C1 segment of cervical spinal cord (tissue), 14 donors: ENCODE measurements around the gene SYTL4.
A peak's percentile ranks its signal among the peaks of the same experiment; 100 is the strongest.
"Not testable (repeated sequence)": the region's sequence is repeated elsewhere in the genome, so short reads cannot be mapped to it uniquely, and the experiment has no call there.

Source experiments
- DNase-seq, 14 donors: peaks; one replicate each; lab custom pipeline; 2025; lab: John Stamatoyannopoulos, UW

Gene SYTL4

GRCh38 chrX:100731441-100732281 lies at the start of gene SYTL4:
SYTL4 (minus strand) TSS chrX:100732121; CDS start chrX:100702037, 30,084 bp downstream.
- peak in 4 of 14 donors; percentile 0 to 23 (median 3) for DNase-seq

- DNase-seq: not testable (repeated sequence)
Measured at GRCh38 chrX:100769439-100769838, 37.5 kb upstream of the SYTL4 start.

DNA sequence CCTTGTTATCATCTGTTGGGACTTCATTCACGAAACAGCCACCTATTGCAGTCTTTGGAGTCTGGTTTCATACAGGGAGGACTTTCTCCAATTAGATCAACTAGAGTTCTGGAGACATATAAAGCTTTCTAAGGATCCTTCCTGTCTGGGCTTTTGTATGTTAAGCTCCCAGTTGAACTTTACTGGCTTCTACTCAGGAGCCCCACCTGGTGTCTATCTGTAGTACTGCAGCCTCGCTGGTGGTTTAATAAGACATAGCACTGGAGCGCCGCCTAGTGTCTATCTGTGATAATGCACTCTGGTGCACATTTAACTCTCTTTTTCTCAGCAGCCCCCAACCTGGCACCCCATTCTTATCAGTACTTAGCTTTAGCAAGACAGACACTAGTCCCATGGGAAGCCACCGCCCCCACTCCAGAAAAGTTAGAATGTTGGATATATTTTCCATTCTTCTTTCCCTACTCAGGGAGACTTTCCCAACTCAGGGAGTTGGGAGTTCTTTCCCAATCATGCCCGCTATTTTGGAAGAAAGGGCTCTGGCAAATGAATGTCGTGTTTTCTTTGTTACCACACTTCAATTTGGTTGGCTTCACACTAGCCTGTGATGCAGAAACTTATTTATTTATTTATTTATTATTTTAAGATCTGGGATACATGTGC lies 36.9 kb upstream of the SYTL4 start:
- DNase-seq: peak in 8 of 14 donors; percentile 6 to 60 (median 19)

- no peak for DNase-seq
Measured at GRCh38 chrX:100750883-100751282, 19.0 kb upstream of the SYTL4 start.

GRCh38 chrX:100748108-100748507 lies 16.2 kb upstream of the SYTL4 start:
- DNase-seq: no peak

DNA sequence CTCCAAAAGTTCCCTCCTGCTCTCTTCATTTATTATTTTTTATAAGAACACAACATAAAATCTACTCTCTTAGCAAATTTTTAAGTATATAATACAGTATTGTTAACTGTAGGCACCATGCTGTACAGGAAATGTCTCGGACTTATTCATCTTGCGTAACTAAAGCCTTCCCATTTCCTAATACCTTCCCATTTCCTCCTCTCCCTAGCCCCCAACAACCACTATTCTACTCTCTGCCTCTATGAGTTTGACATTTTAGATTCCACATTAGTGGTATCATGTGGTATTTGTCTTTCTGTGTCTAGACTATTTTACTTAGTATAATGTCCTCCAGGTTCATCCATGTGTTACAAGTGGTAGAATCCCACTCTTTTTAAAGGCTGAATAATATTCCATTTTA lies 15.8 kb upstream of the SYTL4 start:
- DNase-seq: no peak

DNA sequence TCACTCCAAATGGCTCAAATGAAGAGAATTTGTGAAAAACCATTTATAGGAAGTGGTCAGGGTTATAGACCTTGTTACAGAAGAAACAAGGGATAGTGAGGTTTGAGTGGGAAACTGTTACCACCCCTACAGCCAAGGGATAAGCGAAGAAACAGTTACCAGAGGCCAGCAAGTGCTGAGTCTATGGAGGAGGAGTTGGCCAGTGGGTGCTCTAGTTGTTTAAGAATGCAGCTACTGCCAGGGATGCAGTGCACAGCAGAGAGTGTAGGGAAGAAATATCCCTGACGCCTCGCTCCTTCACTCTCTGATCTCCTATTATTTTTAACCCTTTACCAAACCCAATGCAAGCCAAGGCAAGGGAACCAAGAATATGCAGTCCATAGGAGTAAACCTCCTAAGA lies 15.2 kb upstream of the SYTL4 start:
- DNase-seq: no peak

DNA sequence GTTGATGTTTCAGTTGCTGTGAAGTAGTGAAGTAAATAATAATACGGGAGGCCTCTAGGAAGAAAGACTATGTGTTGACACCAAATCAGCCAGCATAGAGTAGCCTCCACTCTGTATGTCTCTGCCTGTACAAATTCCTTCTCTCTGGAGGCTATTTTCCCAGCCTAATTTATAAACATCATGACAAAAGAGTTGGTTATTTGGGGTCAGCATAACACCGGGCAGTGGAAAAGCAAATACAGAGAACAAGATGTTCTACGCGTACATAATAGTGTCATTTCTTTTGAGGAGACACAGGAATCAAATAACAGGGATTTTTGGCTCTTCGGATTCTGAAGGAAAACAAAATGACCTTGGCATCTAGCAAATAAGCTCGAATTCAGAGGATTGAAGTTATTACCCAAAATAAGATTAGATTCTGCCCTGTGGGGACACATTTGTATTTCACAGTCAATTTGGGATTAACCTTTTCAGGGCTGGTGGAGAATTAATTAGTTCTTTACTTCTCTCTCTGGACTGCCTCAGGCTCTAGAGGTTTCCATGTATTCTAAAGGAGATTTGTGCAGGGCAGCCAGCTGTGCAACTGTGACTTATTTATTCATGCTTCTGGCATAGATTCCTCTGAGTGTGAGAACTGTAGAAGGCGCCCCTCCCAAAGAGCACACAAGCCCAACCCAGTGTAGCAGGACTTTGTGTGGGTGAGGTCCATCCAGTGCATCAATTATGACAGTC lies 14.1 kb upstream of the SYTL4 start:
- DNase-seq: peak in 1 of 14 donors; percentile 3

GRCh38 chrX:100745205-100745604 lies 13.3 kb upstream of the SYTL4 start:
- no peak for DNase-seq

DNA sequence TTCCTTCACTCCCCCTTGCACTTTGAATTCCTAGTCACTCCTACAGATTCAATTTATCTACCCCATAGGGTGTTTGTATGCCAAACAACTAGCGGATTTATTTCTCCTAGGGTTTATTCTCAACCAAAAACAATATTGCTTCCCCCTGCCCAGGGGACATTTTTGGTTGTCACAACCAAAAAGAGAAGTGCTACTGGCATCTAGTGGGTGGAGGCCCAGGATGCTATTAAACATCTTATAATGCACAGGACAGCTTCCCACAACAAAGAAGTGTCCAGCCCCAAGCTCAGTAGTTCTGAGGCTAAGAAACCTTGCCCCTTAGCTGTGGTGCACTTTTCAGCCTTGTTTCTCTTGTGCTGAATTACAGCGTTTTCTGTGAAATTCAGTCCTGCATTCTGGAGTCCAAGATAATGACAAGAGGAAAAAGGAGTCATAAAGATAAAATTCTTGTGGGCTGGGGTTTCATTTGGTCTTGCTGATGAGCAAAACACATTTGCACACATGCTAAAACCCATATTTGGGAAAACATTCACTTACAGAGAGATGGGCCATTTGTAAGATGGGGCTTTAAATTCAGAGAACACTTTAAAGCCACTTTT lies 11.2 kb upstream of the SYTL4 start:
- DNase-seq: no peak

DNA sequence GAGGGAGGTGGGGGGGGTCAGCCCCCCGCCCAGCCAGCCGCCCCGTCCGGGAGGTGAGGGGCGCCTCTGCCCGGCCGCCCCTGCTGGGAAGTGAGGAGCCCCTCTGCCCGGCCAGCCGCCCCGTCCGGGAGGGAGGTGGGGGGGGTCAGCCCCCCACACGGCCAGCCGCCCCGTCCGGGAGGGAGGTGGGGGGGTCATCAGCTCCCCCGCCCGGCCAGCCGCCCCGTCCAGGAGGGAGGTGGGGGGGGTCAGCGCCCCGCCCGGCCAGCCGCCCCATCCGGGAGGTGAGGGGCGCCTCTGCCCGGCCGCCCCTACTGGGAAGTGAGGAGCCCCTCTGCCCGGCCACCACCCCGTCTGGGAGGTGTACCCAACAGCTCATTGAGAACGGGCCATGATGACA lies 7.9 kb downstream of the SYTL4 start:
- DNase-seq: not testable (repeated sequence)

DNA sequence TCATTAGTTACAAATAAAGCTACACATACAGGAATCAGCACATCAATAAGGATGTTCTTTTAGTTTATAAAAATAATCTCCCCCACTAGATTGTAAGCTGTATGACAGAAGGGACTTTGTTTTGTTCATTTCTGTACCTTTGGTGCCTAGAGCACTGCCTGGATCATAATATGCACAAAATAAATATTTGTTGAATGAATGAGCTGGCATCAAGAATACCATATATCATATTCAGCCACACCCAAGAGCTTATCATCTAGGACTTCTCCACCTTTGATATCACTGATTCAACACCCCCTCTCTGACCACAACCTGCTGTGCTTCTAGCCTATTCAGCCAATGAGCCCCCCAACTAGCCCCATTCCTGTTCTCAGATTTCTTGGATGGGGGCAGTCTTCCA lies 10.6 kb downstream of the SYTL4 start:
- DNase-seq: no peak

GRCh38 chrX:100720301-100720700 lies 11.6 kb downstream of the SYTL4 start:
- no peak for DNase-seq

- no peak for DNase-seq
Measured at GRCh38 chrX:100719139-100719538, 12.8 kb downstream of the SYTL4 start.

DNA sequence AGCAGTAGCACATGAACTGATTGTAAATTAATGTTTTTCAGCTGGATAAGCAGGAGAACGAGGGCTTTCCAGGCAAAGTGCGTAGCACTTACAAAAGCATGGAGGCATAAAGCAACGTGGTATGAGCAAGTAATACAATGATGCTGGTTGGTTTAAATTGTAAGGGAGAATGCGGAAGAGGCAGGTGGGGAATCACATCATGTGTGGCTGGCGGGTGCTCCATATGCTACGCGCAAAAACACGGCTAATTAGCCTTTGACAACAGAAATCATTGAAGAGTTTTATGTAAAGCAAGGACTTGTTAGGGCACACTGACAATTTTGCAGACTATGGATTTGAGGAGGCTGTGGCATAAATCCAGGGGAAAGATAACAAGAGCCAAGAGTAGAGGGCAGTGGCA lies 14.6 kb downstream of the SYTL4 start:
- no peak for DNase-seq

DNA sequence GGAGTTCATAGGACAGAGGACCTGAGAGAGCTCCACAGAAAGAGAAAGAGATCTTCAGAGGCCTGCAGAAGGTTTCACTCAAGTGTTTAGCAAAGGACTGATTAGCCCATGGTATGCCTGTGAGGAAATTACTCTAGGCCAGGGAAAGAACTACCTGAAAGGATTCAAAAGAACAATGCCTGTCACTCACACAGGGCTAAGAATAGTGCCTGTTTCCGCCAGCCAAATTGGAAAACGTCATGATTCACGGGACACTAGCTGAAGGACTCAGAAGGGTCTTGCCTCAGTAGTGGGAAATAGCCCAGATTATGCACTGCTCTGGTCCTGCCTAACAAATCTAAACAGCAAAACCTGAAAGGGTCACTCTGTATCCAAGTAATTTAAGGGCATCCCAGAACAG lies 21.1 kb downstream of the SYTL4 start:
- DNase-seq: no peak

GRCh38 chrX:100704581-100705203 lies 27.2 kb downstream of the SYTL4 start:
- no peak for DNase-seq

- no peak for DNase-seq
Measured at GRCh38 chrX:100700809-100701208, 31.1 kb downstream of the SYTL4 start.

DNA sequence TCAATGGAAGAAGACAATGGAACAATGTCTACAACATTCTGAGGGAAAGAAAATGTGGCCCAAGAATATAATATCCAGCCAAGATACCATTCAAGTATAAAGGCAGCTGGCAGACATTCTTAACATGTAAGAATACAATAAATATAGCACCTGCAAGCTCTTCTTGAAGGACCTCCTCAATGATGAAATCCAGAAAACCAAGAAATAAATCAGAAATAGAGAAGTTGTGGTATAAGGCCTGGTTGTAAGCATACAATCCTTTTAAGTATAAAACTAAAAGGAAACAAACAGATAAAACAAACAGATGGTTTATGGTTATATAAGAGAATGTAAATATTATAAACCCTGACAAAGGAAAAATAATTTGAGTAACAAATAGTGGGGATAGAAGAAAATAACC lies 33.4 kb downstream of the SYTL4 start:
- DNase-seq: no peak

GRCh38 chrX:100696699-100697351 lies 35.1 kb downstream of the SYTL4 start:
- no peak for DNase-seq

DNA sequence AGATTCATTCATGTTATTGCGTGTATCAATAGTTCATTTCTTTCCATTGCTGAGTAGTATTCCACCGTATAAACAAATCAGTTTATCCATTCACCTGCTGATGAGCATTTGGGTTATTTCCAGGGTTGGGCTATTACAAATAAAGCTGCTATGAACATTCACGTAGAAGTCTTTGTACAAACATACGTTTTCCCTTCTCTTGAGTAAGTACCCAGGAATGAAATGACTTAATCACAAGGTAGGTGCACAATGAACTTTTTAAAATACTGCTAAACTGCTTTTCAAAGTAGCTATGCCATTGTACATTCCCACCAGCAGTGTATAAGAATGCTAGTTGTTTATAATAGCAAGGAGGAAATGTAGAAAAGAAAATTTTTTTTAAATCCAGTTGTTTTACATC lies 35.9 kb downstream of the SYTL4 start:
- DNase-seq: no peak
